OCI-LY3 (cell line): Measurements from ENCODE around the gene TSKU.

Experiments used
- EZH2phosphoT487 ChIP-seq: fragments of 200-600 bp; shearing (Covaris generic); IDR thresholded peaks from 2 replicates; pipeline ENCODE4 v1.6.1; 2018; ENCODE audit warnings: antibody characterized with exemption, mixed run types, low read depth
- TF ChIP-seq, protein P1 (sequence below): fragments of 200-600, 300-600 bp; sonication (generic); IDR thresholded peaks from 2 replicates; pipeline ENCODE4 v1.5.1; 2014; ENCODE audit warnings: antibody characterized with exemption, low read length, low read depth

- TF ChIP-seq, protein P1, sequence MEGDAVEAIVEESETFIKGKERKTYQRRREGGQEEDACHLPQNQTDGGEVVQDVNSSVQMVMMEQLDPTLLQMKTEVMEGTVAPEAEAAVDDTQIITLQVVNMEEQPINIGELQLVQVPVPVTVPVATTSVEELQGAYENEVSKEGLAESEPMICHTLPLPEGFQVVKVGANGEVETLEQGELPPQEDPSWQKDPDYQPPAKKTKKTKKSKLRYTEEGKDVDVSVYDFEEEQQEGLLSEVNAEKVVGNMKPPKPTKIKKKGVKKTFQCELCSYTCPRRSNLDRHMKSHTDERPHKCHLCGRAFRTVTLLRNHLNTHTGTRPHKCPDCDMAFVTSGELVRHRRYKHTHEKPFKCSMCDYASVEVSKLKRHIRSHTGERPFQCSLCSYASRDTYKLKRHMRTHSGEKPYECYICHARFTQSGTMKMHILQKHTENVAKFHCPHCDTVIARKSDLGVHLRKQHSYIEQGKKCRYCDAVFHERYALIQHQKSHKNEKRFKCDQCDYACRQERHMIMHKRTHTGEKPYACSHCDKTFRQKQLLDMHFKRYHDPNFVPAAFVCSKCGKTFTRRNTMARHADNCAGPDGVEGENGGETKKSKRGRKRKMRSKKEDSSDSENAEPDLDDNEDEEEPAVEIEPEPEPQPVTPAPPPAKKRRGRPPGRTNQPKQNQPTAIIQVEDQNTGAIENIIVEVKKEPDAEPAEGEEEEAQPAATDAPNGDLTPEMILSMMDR, result no peak
- no peak for TF ChIP-seq EZH2phosphoT487
These were observed 34.2 kb upstream of the TSKU start for GRCh38 chr11:76748948-76749347.
